Activated T-cell treated with anti-CD3 and anti-CD28 coated beads, Interleukin-2, amount 50 U/mL, for 72 hours (primary cell): Measurements from ENCODE around the gene PLOD2. TPM values are rescaled to one million over a fixed set of nuclear protein-coding genes. Genes with fewer than 3 reads are reported as not detected.

Experiments
- ATAC-seq, 2 donors: fragments of 150-1000 bp; cut with Tn5 transposase; replicated peaks in 1 of 2; 2 replicates each; pipeline ENCODE4 v1.10.0; 2021; ENCODE audit warnings: moderate library complexity in 2 of 2, mild to moderate bottlenecking in 1 of 2
- DNase-seq, 2 donors: peaks; one replicate each; pipeline ENCODE4 v3.0.0; 2021 to 2022; ENCODE audit warnings: mixed read lengths in 1 of 2
- H3K27ac Mint-ChIP-seq: one replicate; pipeline ENCODE4 v1.8.0; 2022; ENCODE audit warnings: mild to moderate bottlenecking, moderate library complexity, mixed read lengths
- H3K27me3 Mint-ChIP-seq: one replicate; pipeline ENCODE4 v1.8.0; 2022; ENCODE audit warnings: low read depth, mixed read lengths
- H3K36me3 Mint-ChIP-seq, 2 donors: one replicate each; pipeline ENCODE4 v1.8.0; 2022; ENCODE audit warnings: mixed read lengths in 2 of 2, mild to moderate bottlenecking in 1 of 2; ENCODE audit not compliant: insufficient read depth in 2 of 2
- H3K4me1 Mint-ChIP-seq: one replicate; pipeline ENCODE4 v1.8.0; 2022; ENCODE audit warnings: low read depth, mixed read lengths
- H3K4me3 Mint-ChIP-seq, 2 donors: one replicate each; pipeline ENCODE4 v1.8.0; 2022; ENCODE audit warnings: mild to moderate bottlenecking in 2 of 2, mixed read lengths in 2 of 2, moderate library complexity in 2 of 2
- H3K9me3 Mint-ChIP-seq, 2 donors: one replicate each; pipeline ENCODE4 v1.8.0; 2022; ENCODE audit warnings: mixed read lengths in 2 of 2
- total RNA-seq, 2 donors: library from RNA; stranded (reverse); gene quantifications; one replicate each; pipeline ENCODE4 v1.2.3, GENCODE V29; 2022

The PLOD2 gene
- total RNA-seq, 2 donors from 2014 or later: 0.17 to 0.90 TPM

DNA sequence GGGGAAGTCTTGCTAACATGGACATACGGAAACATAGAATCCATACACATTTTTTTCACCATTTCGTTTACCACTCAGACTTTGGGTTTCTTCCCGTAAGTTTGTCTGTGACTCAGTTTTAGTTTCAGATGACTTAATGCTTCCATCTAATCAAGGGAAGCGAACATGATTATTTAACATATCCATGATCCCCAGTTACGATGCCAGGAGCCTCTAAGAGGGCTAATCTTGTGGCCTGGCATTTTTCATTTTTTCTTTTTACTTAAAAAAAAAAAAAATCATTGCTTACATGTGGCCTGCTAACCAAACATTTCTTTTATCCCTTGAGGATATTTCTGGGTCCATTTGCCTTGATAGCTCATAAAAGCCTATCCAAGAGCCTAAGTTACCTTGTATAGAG is 20.2 kb upstream of the PLOD2 start:
- DNase-seq: no peak
- Mint-ChIP-seq H3K27ac (no peak overlapping the region), H3K36me3 (no peaks in the 10 kb centered on the region), H3K27me3 (no peaks in the 10 kb centered on the region), H3K4me1 (no peaks in the 10 kb centered on the region), H3K4me3 (no peak overlapping the region), H3K9me3 (no peaks in the 10 kb centered on the region)
- ATAC-seq: no peak

- no peaks in the 10 kb centered on the region for H3K9me3 Mint-ChIP-seq
- no peak overlapping the region for H3K4me3 Mint-ChIP-seq
- H3K27me3 Mint-ChIP-seq: no peaks in the 10 kb centered on the region
- DNase-seq (no peak), ATAC-seq (no peak)
- H3K36me3 Mint-ChIP-seq: no peaks in the 10 kb centered on the region
- no peak overlapping the region for H3K27ac Mint-ChIP-seq
- H3K4me1 Mint-ChIP-seq: no peaks in the 10 kb centered on the region
These were observed 19.4 kb upstream of the PLOD2 start for GRCh38 chr3:146180376-146180775.

GRCh38 chr3:146178006-146178689 is 17.2 kb upstream of the PLOD2 start:
- H3K4me3 Mint-ChIP-seq: no peak overlapping the region
- DNase-seq (no peak), ATAC-seq (no peak)
- no peaks in the 10 kb centered on the region for H3K4me1 Mint-ChIP-seq
- peaks cover 2% of the 10 kb centered on the region for H3K27me3 Mint-ChIP-seq
- H3K9me3 Mint-ChIP-seq: no peaks in the 10 kb centered on the region
- H3K36me3 Mint-ChIP-seq: no peaks in the 10 kb centered on the region
- no peak overlapping the region for H3K27ac Mint-ChIP-seq

DNA sequence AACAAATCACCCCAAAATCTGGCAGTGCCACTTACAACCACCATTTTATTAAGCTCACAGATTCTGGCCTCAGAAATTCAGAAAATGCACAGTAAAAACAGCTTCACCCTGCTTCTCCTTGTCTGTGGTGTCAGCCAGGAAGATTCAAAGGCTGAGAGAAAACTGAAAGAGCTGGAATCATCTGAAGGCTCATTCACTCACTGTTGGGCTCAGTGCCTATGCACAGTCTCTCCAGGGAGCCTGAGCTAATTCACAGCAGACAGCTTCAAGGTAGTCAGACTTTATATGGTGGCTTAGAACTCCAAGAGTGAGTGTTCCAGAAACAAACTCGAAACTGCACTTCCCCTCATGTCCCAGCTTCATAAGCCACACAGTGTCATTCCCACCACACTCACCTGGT is 16.5 kb upstream of the PLOD2 start:
- no peaks in the 10 kb centered on the region for H3K9me3 Mint-ChIP-seq
- H3K36me3 Mint-ChIP-seq: no peaks in the 10 kb centered on the region
- H3K27me3 Mint-ChIP-seq: peaks cover 9% of the 10 kb centered on the region
- no peak overlapping the region for H3K4me3 Mint-ChIP-seq
- H3K4me1 Mint-ChIP-seq: no peaks in the 10 kb centered on the region
- no peak overlapping the region for H3K27ac Mint-ChIP-seq
- ATAC-seq (no peak), DNase-seq (no peak)

- Mint-ChIP-seq H3K9me3 (no peaks in the 10 kb centered on the region), H3K27me3 (peaks cover 9% of the 10 kb centered on the region), H3K27ac (no peak overlapping the region), H3K4me3 (no peak overlapping the region), H3K36me3 (no peaks in the 10 kb centered on the region), H3K4me1 (no peaks in the 10 kb centered on the region)
- DNase-seq (no peak), ATAC-seq (no peak)
These were observed 16.1 kb upstream of the PLOD2 start for GRCh38 chr3:146177072-146177471.

- peaks cover 0 to 1% of the 10 kb centered on the region in 2 donors for H3K9me3 Mint-ChIP-seq
These were observed 11.6 kb upstream of the PLOD2 start for GRCh38 chr3:146172586-146172985.

GRCh38 chr3:146170591-146170990 is 9.6 kb upstream of the PLOD2 start:
- no peak overlapping the region for H3K27ac Mint-ChIP-seq
- peaks cover 0 to 1% of the 10 kb centered on the region in 2 donors for H3K9me3 Mint-ChIP-seq
- DNase-seq (no peak), ATAC-seq (no peak)
- H3K4me3 Mint-ChIP-seq: no peak overlapping the region
- peaks cover 25% of the 10 kb centered on the region for H3K27me3 Mint-ChIP-seq
- H3K4me1 Mint-ChIP-seq: no peaks in the 10 kb centered on the region
- no peaks in the 10 kb centered on the region for H3K36me3 Mint-ChIP-seq

More at GRCh38 chr3:146172586-146172985, 11.6 kb upstream of the PLOD2 start:
- H3K36me3 Mint-ChIP-seq: no peaks in the 10 kb centered on the region
- H3K27me3 Mint-ChIP-seq: peaks cover 22% of the 10 kb centered on the region
- no peak overlapping the region for H3K4me3 Mint-ChIP-seq
- no peak overlapping the region for H3K27ac Mint-ChIP-seq
- ATAC-seq: no peak
- H3K4me1 Mint-ChIP-seq: no peaks in the 10 kb centered on the region
- DNase-seq: no peak

- Mint-ChIP-seq H3K27ac (no peak overlapping the region), H3K4me1 (no peaks in the 10 kb centered on the region), H3K36me3 (no peaks in the 10 kb centered on the region), H3K9me3 (peaks cover 0 to 1% of the 10 kb centered on the region in 2 donors), H3K4me3 (no peak overlapping the region), H3K27me3 (peaks cover 32% of the 10 kb centered on the region)
- DNase-seq (no peak), ATAC-seq (no peak)
These were observed 8.9 kb upstream of the PLOD2 start for GRCh38 chr3:146169891-146170290.

- Mint-ChIP-seq H3K4me1 (no peaks in the 10 kb centered on the region), H3K27ac (no peak overlapping the region), H3K36me3 (peaks cover 2% of the 10 kb centered on the region in 2 donors), H3K9me3 (peaks cover 0 to 1% of the 10 kb centered on the region in 2 donors), H3K27me3 (peaks cover 50% of the 10 kb centered on the region), H3K4me3 (no peak overlapping the region)
- DNase-seq (no peak), ATAC-seq (no peak)
These were observed 5.8 kb upstream of the PLOD2 start for GRCh38 chr3:146166826-146167225.

- Mint-ChIP-seq H3K36me3 (peaks cover 2% of the 10 kb centered on the region in 2 donors), H3K4me3 (no peak overlapping the region), H3K27ac (no peak overlapping the region), H3K27me3 (peaks cover 54% of the 10 kb centered on the region), H3K4me1 (no peaks in the 10 kb centered on the region), H3K9me3 (peaks cover 0 to 1% of the 10 kb centered on the region in 2 donors)
- ATAC-seq (no peak), DNase-seq (no peak)
These were observed 5.4 kb upstream of the PLOD2 start for GRCh38 chr3:146166415-146166821.

- H3K27me3 Mint-ChIP-seq: peaks cover 55% of the 10 kb centered on the region
- ATAC-seq (no peak), DNase-seq (no peak)
- H3K4me1 Mint-ChIP-seq: no peaks in the 10 kb centered on the region
- peaks cover 2% of the 10 kb centered on the region in 2 donors for H3K36me3 Mint-ChIP-seq
- no peak overlapping the region for H3K27ac Mint-ChIP-seq
- peaks cover 0 to 1% of the 10 kb centered on the region in 2 donors for H3K9me3 Mint-ChIP-seq
- no peak overlapping the region for H3K4me3 Mint-ChIP-seq
These were observed 4.9 kb upstream of the PLOD2 start for GRCh38 chr3:146165877-146166276.

- peaks cover 4% of the 10 kb centered on the region for H3K4me1 Mint-ChIP-seq
- H3K4me3 Mint-ChIP-seq: no peak overlapping the region
- H3K36me3 Mint-ChIP-seq: peaks cover 2% of the 10 kb centered on the region in 2 donors
These were observed 4.2 kb upstream of the PLOD2 start for GRCh38 chr3:146164971-146165769.

GRCh38 chr3:146164506-146164905 is 3.5 kb upstream of the PLOD2 start:
- no peak overlapping the region for H3K4me3 Mint-ChIP-seq
- DNase-seq (no peak), ATAC-seq (no peak)
- peaks cover 2% of the 10 kb centered on the region in 2 donors for H3K36me3 Mint-ChIP-seq
- H3K9me3 Mint-ChIP-seq: no peaks in the 10 kb centered on the region
- no peak overlapping the region for H3K27ac Mint-ChIP-seq
- H3K4me1 Mint-ChIP-seq: peaks cover 10% of the 10 kb centered on the region
- peaks cover 54% of the 10 kb centered on the region for H3K27me3 Mint-ChIP-seq

More at GRCh38 chr3:146164971-146165769, 4.2 kb upstream of the PLOD2 start:
- Mint-ChIP-seq H3K27ac (no peak overlapping the region), H3K27me3 (peaks cover 53% of the 10 kb centered on the region), H3K9me3 (peaks cover 0 to under 1% of the 10 kb centered on the region in 2 donors)
- ATAC-seq: no peak
- no peak for DNase-seq
